ENCODE measurements around the gene NNMT.

DNA sequence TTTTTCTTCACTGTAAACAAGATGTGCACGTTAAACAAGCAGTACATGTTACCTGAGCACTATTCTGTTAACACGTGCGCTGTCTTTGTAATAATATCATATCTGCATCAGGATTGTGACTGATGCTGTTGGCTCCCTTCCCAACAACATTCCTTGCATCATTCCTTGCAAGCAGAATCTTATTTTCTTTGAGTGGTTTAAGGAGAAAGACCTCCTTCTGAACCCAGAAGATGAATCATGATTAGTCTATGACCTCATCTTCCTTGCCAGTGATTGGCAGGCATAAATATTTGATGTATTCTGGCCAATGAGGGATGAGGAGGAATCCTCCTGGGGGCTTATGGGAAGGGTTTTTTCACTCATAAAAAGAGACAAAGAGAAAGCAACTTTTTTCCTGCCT, 57.9 kb downstream of the NNMT start:
- TF ChIP-seq CTCF (IDR thresholded peaks at IDR 0.05) = no peak
- no peak for TF ChIP-seq POLR2A (IDR thresholded peaks at IDR 0.05)
